ENCODE measurements around the gene GLIS1.

GRCh38 chr1:53608071-53608470 is 130.9 kb downstream of the GLIS1 start:
- TF ChIP-seq CTCF (IDR thresholded peaks at IDR 0.05) (no peak), POLR2A (IDR thresholded peaks at IDR 0.05) (no peak)

Data from heart left ventricle (tissue), 13 donors.